ENCODE measurements around the gene ZNF681. TPM values are rescaled to one million over a fixed set of nuclear protein-coding genes. Genes with fewer than 3 reads are reported as not detected.
"Not testable (repeated sequence)": the region's sequence is repeated elsewhere in the genome, so short reads cannot be mapped to it uniquely, and the experiment has no call there.

Gene ZNF681
- total RNA-seq, 1 experiment from 2014 or later = 8.1 TPM

- Histone ChIP-seq H3K36me3 (ENCODE audit: insufficient read depth, low read length) (peaks cover 16% of the 10 kb centered on the region), H3K27me3 (ENCODE audit: low read length) (no peaks in the 10 kb centered on the region), H3K9ac (ENCODE audit: low read length) (peak overlapping the region; percentile 80; the same call in 1 of the 2 replicates), H3K4me3 (ENCODE audit: low read length) (peak overlapping the region; percentile 95), H3K4me1 (ENCODE audit: low read length) (peaks cover 17% of the 10 kb centered on the region), H3K4me2 (ENCODE audit: low read depth, low read length, poor library complexity, severe bottlenecking) (peak overlapping the region; percentile 88), H4K20me1 (ENCODE audit: insufficient read depth, low read depth, low read length) (no peaks in the 10 kb centered on the region), H3K9me2 (replicated peaks; ENCODE audit: insufficient read depth, low read length) (no peaks in the 10 kb centered on the region), H2AFZ (ENCODE audit: low read length) (peak overlapping the region; percentile 93), H3K79me2 (ENCODE audit: low read length) (peaks cover 52% of the 10 kb centered on the region), H3K27ac (ENCODE audit: low read length) (no peak overlapping the region), H3K9me3 (ENCODE audit: low read length) (no peaks in the 10 kb centered on the region; the same call in 1 of the 2 replicates)
- DNase-seq = no peak
Observed at GRCh38 chr19:23762548-23762883, 3.8 kb upstream of the ZNF681 start.

GRCh38 chr19:23760326-23760725, 1.6 kb upstream of the ZNF681 start:
- H2AFZ ChIP-seq (ENCODE audit: low read length); H3K27ac ChIP-seq (ENCODE audit: low read length); H3K4me2 ChIP-seq (ENCODE audit: low read depth, low read length, poor library complexity, severe bottlenecking); H3K9me2 ChIP-seq (replicated peaks; ENCODE audit: insufficient read depth, low read length); DNase-seq; H3K27me3 ChIP-seq (ENCODE audit: low read length); H3K4me3 ChIP-seq (ENCODE audit: low read length); H3K9me3 ChIP-seq (ENCODE audit: low read length); H4K20me1 ChIP-seq (ENCODE audit: insufficient read depth, low read depth, low read length); H3K9ac ChIP-seq (ENCODE audit: low read length): not testable (repeated sequence)
- Histone ChIP-seq H3K4me1 (ENCODE audit: low read length) (peaks cover 18% of the 10 kb centered on the region), H3K36me3 (ENCODE audit: insufficient read depth, low read length) (peaks cover 17% of the 10 kb centered on the region), H3K79me2 (ENCODE audit: low read length) (peaks cover 53% of the 10 kb centered on the region)

GRCh38 chr19:23743633-23744232, 15.0 kb downstream of the ZNF681 start:
- not testable (repeated sequence) for H3K27me3 ChIP-seq (ENCODE audit: low read length); H3K27ac ChIP-seq (ENCODE audit: low read length); H3K79me2 ChIP-seq (ENCODE audit: low read length); H3K4me3 ChIP-seq (ENCODE audit: low read length); H3K4me1 ChIP-seq (ENCODE audit: low read length); H3K9me2 ChIP-seq (replicated peaks; ENCODE audit: insufficient read depth, low read length); H3K9ac ChIP-seq (ENCODE audit: low read length); H2AFZ ChIP-seq (ENCODE audit: low read length); H3K4me2 ChIP-seq (ENCODE audit: low read depth, low read length, poor library complexity, severe bottlenecking); DNase-seq; H4K20me1 ChIP-seq (ENCODE audit: insufficient read depth, low read depth, low read length)
- Histone ChIP-seq H3K36me3 (ENCODE audit: insufficient read depth, low read length) (peaks cover 43% of the 10 kb centered on the region), H3K9me3 (ENCODE audit: low read length) (peaks cover 43% of the 10 kb centered on the region)

GRCh38 chr19:23730729-23731465, 27.8 kb downstream of the ZNF681 start:
- H3K9me2 ChIP-seq (replicated peaks; ENCODE audit: insufficient read depth, low read length); H3K9ac ChIP-seq (ENCODE audit: low read length); DNase-seq: not testable (repeated sequence)

GRCh38 chr19:23724161-23724560, 34.5 kb downstream of the ZNF681 start:
- not testable (repeated sequence) for H3K36me3 ChIP-seq (ENCODE audit: insufficient read depth, low read length); H3K9me3 ChIP-seq (ENCODE audit: low read length); H4K20me1 ChIP-seq (ENCODE audit: insufficient read depth, low read depth, low read length); H3K9ac ChIP-seq (ENCODE audit: low read length); H3K4me3 ChIP-seq (ENCODE audit: low read length); H3K27me3 ChIP-seq (ENCODE audit: low read length); H3K79me2 ChIP-seq (ENCODE audit: low read length); DNase-seq; H3K27ac ChIP-seq (ENCODE audit: low read length); H2AFZ ChIP-seq (ENCODE audit: low read length); H3K4me1 ChIP-seq (ENCODE audit: low read length); H3K9me2 ChIP-seq (replicated peaks; ENCODE audit: insufficient read depth, low read length); H3K4me2 ChIP-seq (ENCODE audit: low read depth, low read length, poor library complexity, severe bottlenecking)

More at GRCh38 chr19:23730729-23731465, 27.8 kb downstream of the ZNF681 start:
- not testable (repeated sequence) for H3K79me2 ChIP-seq (ENCODE audit: low read length); H4K20me1 ChIP-seq (ENCODE audit: insufficient read depth, low read depth, low read length); H3K27me3 ChIP-seq (ENCODE audit: low read length); H3K4me2 ChIP-seq (ENCODE audit: low read depth, low read length, poor library complexity, severe bottlenecking); H3K36me3 ChIP-seq (ENCODE audit: insufficient read depth, low read length); H3K4me3 ChIP-seq (ENCODE audit: low read length); H3K27ac ChIP-seq (ENCODE audit: low read length); H3K9me3 ChIP-seq (ENCODE audit: low read length); H2AFZ ChIP-seq (ENCODE audit: low read length); H3K4me1 ChIP-seq (ENCODE audit: low read length)

- Histone ChIP-seq H3K36me3 (ENCODE audit: insufficient read depth, low read length) (no peaks in the 10 kb centered on the region), H3K4me3 (ENCODE audit: low read length) (no peak overlapping the region), H3K9me3 (ENCODE audit: low read length) (no peaks in the 10 kb centered on the region), H3K4me1 (ENCODE audit: low read length) (no peaks in the 10 kb centered on the region), H3K27me3 (ENCODE audit: low read length) (no peaks in the 10 kb centered on the region), H3K79me2 (ENCODE audit: low read length) (no peaks in the 10 kb centered on the region), H3K9me2 (replicated peaks; ENCODE audit: insufficient read depth, low read length) (no peaks in the 10 kb centered on the region), H2AFZ (ENCODE audit: low read length) (no peak overlapping the region), H4K20me1 (ENCODE audit: insufficient read depth, low read depth, low read length) (no peaks in the 10 kb centered on the region), H3K27ac (ENCODE audit: low read length) (no peak overlapping the region), H3K9ac (ENCODE audit: low read length) (no peak overlapping the region), H3K4me2 (ENCODE audit: low read depth, low read length, poor library complexity, severe bottlenecking) (no peak overlapping the region)
- DNase-seq = no peak
Observed at GRCh38 chr19:23718802-23719201, 39.9 kb downstream of the ZNF681 start.

- H3K9ac ChIP-seq (ENCODE audit: low read length) = no peak overlapping the region
- H3K36me3 ChIP-seq (ENCODE audit: insufficient read depth, low read length) = no peaks in the 10 kb centered on the region
- H3K4me2 ChIP-seq (ENCODE audit: low read depth, low read length, poor library complexity, severe bottlenecking) = no peak overlapping the region
- no peaks in the 10 kb centered on the region for H3K4me1 ChIP-seq (ENCODE audit: low read length)
- H3K27ac ChIP-seq (ENCODE audit: low read length) = no peak overlapping the region
- H3K9me2 ChIP-seq (replicated peaks; ENCODE audit: insufficient read depth, low read length) = no peaks in the 10 kb centered on the region
- H3K9me3 ChIP-seq (ENCODE audit: low read length) = no peaks in the 10 kb centered on the region
- H3K27me3 ChIP-seq (ENCODE audit: low read length) = no peaks in the 10 kb centered on the region
- H3K4me3 ChIP-seq (ENCODE audit: low read length) = no peak overlapping the region
- no peak for DNase-seq
- H2AFZ ChIP-seq (ENCODE audit: low read length) = no peak overlapping the region
- H4K20me1 ChIP-seq (ENCODE audit: insufficient read depth, low read depth, low read length) = no peaks in the 10 kb centered on the region
- no peaks in the 10 kb centered on the region for H3K79me2 ChIP-seq (ENCODE audit: low read length)
Observed at GRCh38 chr19:23716792-23717191, 41.9 kb downstream of the ZNF681 start.

GRCh38 chr19:23709347-23709746, 49.3 kb downstream of the ZNF681 start:
- Histone ChIP-seq H3K4me1 (ENCODE audit: low read length) (no peaks in the 10 kb centered on the region), H3K79me2 (ENCODE audit: low read length) (no peaks in the 10 kb centered on the region), H3K4me3 (ENCODE audit: low read length) (no peak overlapping the region), H3K9me3 (ENCODE audit: low read length) (no peaks in the 10 kb centered on the region), H3K27ac (ENCODE audit: low read length) (no peak overlapping the region), H3K9me2 (replicated peaks; ENCODE audit: insufficient read depth, low read length) (no peaks in the 10 kb centered on the region), H4K20me1 (ENCODE audit: insufficient read depth, low read depth, low read length) (no peaks in the 10 kb centered on the region), H2AFZ (ENCODE audit: low read length) (no peak overlapping the region), H3K9ac (ENCODE audit: low read length) (no peak overlapping the region), H3K4me2 (ENCODE audit: low read depth, low read length, poor library complexity, severe bottlenecking) (no peak overlapping the region), H3K27me3 (ENCODE audit: low read length) (no peaks in the 10 kb centered on the region), H3K36me3 (ENCODE audit: insufficient read depth, low read length) (no peaks in the 10 kb centered on the region)
- DNase-seq = no peak

Measured in Karpas-422 (cell line).